Measurements from ENCODE around the gene EGFR. TPM values are rescaled to one million over a fixed set of nuclear protein-coding genes. Genes with fewer than 3 reads are reported as not detected.

The EGFR gene
- total RNA-seq, 1 experiment from 2014 or later = 28.9 TPM

- peaks cover 3% of the 10 kb centered on the region for H3K9me3 ChIP-seq (replicated peaks)
- 0 out of 2 replicates have a peak, but pooled peaks cover 5% of the 10 kb centered on the region for H3K27me3 ChIP-seq (replicated peaks)
- no peak overlapping the region for H3K4me3 ChIP-seq
- no peak overlapping the region for H3K27ac ChIP-seq
- H3K4me1 ChIP-seq (replicated peaks) = no peaks in the 10 kb centered on the region
- no peaks in the 10 kb centered on the region for H3K36me3 ChIP-seq
- DNase-seq (ENCODE audit: low read depth in 1 of 2, low spot score in 2 of 2) = no peak
Observed at GRCh38 chr7:55231736-55232280, 213.0 kb downstream of the EGFR start.

- H3K9me3 ChIP-seq (replicated peaks) = peaks cover 3% of the 10 kb centered on the region
- H3K27me3 ChIP-seq (replicated peaks) = 0 out of 2 replicates have a peak, but pooled peaks cover 5% of the 10 kb centered on the region
- no peaks in the 10 kb centered on the region for H3K4me1 ChIP-seq (replicated peaks)
- H3K36me3 ChIP-seq = no peaks in the 10 kb centered on the region
- no peak overlapping the region for H3K27ac ChIP-seq
- no peak for DNase-seq (ENCODE audit: low read depth in 1 of 2, low spot score in 2 of 2)
- no peak overlapping the region for H3K4me3 ChIP-seq
Observed at GRCh38 chr7:55233001-55233400, 214.2 kb downstream of the EGFR start.

- H3K36me3 ChIP-seq = no peaks in the 10 kb centered on the region
- H3K4me1 ChIP-seq (replicated peaks) = no peaks in the 10 kb centered on the region
- no peak overlapping the region for H3K4me3 ChIP-seq
- H3K27me3 ChIP-seq (replicated peaks) = peaks cover 9% of the 10 kb centered on the region; the same call in 1 of the 2 replicates
- H3K27ac ChIP-seq = no peak overlapping the region
- no peaks in the 10 kb centered on the region; the same call in 1 of the 2 replicates for H3K9me3 ChIP-seq (replicated peaks)
- no peak for DNase-seq (ENCODE audit: low read depth in 1 of 2, low spot score in 2 of 2)
Observed at GRCh38 chr7:55234408-55234807, 215.6 kb downstream of the EGFR start.

GRCh38 chr7:55235115-55235514 lies 216.3 kb downstream of the EGFR start:
- Histone ChIP-seq H3K9me3 (replicated peaks) (no peaks in the 10 kb centered on the region), H3K36me3 (no peaks in the 10 kb centered on the region), H3K27me3 (replicated peaks) (peaks cover 9% of the 10 kb centered on the region; the same call in 1 of the 2 replicates), H3K27ac (no peak overlapping the region), H3K4me1 (replicated peaks) (no peaks in the 10 kb centered on the region), H3K4me3 (no peak overlapping the region)
- DNase-seq (ENCODE audit: low read depth in 1 of 2, low spot score in 2 of 2) = no peak

GRCh38 chr7:55235801-55236200 lies 217.0 kb downstream of the EGFR start:
- no peaks in the 10 kb centered on the region for H3K9me3 ChIP-seq (replicated peaks)
- H3K27me3 ChIP-seq (replicated peaks) = peaks cover 9% of the 10 kb centered on the region; the same call in 1 of the 2 replicates
- H3K27ac ChIP-seq = no peak overlapping the region
- H3K4me1 ChIP-seq (replicated peaks) = no peaks in the 10 kb centered on the region
- no peak for DNase-seq (ENCODE audit: low read depth in 1 of 2, low spot score in 2 of 2)
- no peak overlapping the region for H3K4me3 ChIP-seq
- H3K36me3 ChIP-seq = no peaks in the 10 kb centered on the region

GRCh38 chr7:55236476-55236875 lies 217.7 kb downstream of the EGFR start:
- no peak overlapping the region for H3K27ac ChIP-seq
- no peak for DNase-seq (ENCODE audit: low read depth in 1 of 2, low spot score in 2 of 2)
- no peaks in the 10 kb centered on the region for H3K4me1 ChIP-seq (replicated peaks)
- no peaks in the 10 kb centered on the region for H3K9me3 ChIP-seq (replicated peaks)
- no peak overlapping the region for H3K4me3 ChIP-seq
- peaks cover 9% of the 10 kb centered on the region; the same call in 1 of the 2 replicates for H3K27me3 ChIP-seq (replicated peaks)
- no peaks in the 10 kb centered on the region for H3K36me3 ChIP-seq

- Histone ChIP-seq H3K4me1 (replicated peaks) (no peaks in the 10 kb centered on the region), H3K27me3 (replicated peaks) (peaks cover 9% of the 10 kb centered on the region; the same call in 1 of the 2 replicates), H3K36me3 (no peaks in the 10 kb centered on the region), H3K9me3 (replicated peaks) (no peaks in the 10 kb centered on the region), H3K4me3 (no peak overlapping the region), H3K27ac (no peak overlapping the region)
- no peak for DNase-seq (ENCODE audit: low read depth in 1 of 2, low spot score in 2 of 2)
Observed at GRCh38 chr7:55237156-55237893, 218.5 kb downstream of the EGFR start.

GRCh38 chr7:55239406-55239805 lies 220.6 kb downstream of the EGFR start:
- no peaks in the 10 kb centered on the region for H3K9me3 ChIP-seq (replicated peaks)
- no peak overlapping the region for H3K4me3 ChIP-seq
- no peak for DNase-seq (ENCODE audit: low read depth in 1 of 2, low spot score in 2 of 2)
- no peaks in the 10 kb centered on the region for H3K4me1 ChIP-seq (replicated peaks)
- H3K27me3 ChIP-seq (replicated peaks) = peaks cover 9% of the 10 kb centered on the region; the same call in 1 of the 2 replicates
- no peak overlapping the region for H3K27ac ChIP-seq
- no peaks in the 10 kb centered on the region for H3K36me3 ChIP-seq

- Histone ChIP-seq H3K4me1 (replicated peaks) (0 out of 2 replicates have a peak, but pooled peaks cover 4% of the 10 kb centered on the region), H3K9me3 (replicated peaks) (no peaks in the 10 kb centered on the region), H3K4me3 (no peak overlapping the region), H3K36me3 (no peaks in the 10 kb centered on the region), H3K27ac (no peak overlapping the region), H3K27me3 (replicated peaks) (peaks cover 9% of the 10 kb centered on the region; the same call in 1 of the 2 replicates)
- DNase-seq (ENCODE audit: low read depth in 1 of 2, low spot score in 2 of 2) = no peak
Observed at GRCh38 chr7:55240418-55241142, 221.8 kb downstream of the EGFR start.

- no peak for DNase-seq (ENCODE audit: low read depth in 1 of 2, low spot score in 2 of 2)
- Histone ChIP-seq H3K27ac (no peak overlapping the region), H3K27me3 (replicated peaks) (peaks cover 3% of the 10 kb centered on the region; the same call in 1 of the 2 replicates)
Observed at GRCh38 chr7:55241958-55242357, 223.1 kb downstream of the EGFR start.

GRCh38 chr7:55242613-55243012 lies 223.8 kb downstream of the EGFR start:
- 0 out of 2 replicates have a peak, but pooled peaks cover 4% of the 10 kb centered on the region for H3K4me1 ChIP-seq (replicated peaks)
- no peak overlapping the region for H3K4me3 ChIP-seq
- no peak overlapping the region for H3K27ac ChIP-seq
- no peak for DNase-seq (ENCODE audit: low read depth in 1 of 2, low spot score in 2 of 2)
- no peaks in the 10 kb centered on the region for H3K9me3 ChIP-seq (replicated peaks)
- H3K36me3 ChIP-seq = no peaks in the 10 kb centered on the region
- H3K27me3 ChIP-seq (replicated peaks) = peaks cover 3% of the 10 kb centered on the region; the same call in 1 of the 2 replicates

More at GRCh38 chr7:55241958-55242357, 223.1 kb downstream of the EGFR start:
- Histone ChIP-seq H3K36me3 (no peaks in the 10 kb centered on the region), H3K4me3 (no peak overlapping the region), H3K4me1 (replicated peaks) (0 out of 2 replicates have a peak, but pooled peaks cover 4% of the 10 kb centered on the region), H3K9me3 (replicated peaks) (no peaks in the 10 kb centered on the region)

GRCh38 chr7:55244006-55244745 lies 225.4 kb downstream of the EGFR start:
- no peak for DNase-seq (ENCODE audit: low read depth in 1 of 2, low spot score in 2 of 2)
- no peaks in the 10 kb centered on the region for H3K36me3 ChIP-seq
- no peaks in the 10 kb centered on the region for H3K9me3 ChIP-seq (replicated peaks)
- no peak overlapping the region for H3K4me3 ChIP-seq
- H3K4me1 ChIP-seq (replicated peaks) = 0 out of 2 replicates have a peak, but pooled peaks cover 4% of the 10 kb centered on the region
- no peaks in the 10 kb centered on the region for H3K27me3 ChIP-seq (replicated peaks)
- no peak overlapping the region for H3K27ac ChIP-seq

- Histone ChIP-seq H3K27ac (no peak overlapping the region), H3K9me3 (replicated peaks) (no peaks in the 10 kb centered on the region), H3K4me1 (replicated peaks) (0 out of 2 replicates have a peak, but pooled peaks cover 4% of the 10 kb centered on the region), H3K36me3 (no peaks in the 10 kb centered on the region), H3K27me3 (replicated peaks) (no peaks in the 10 kb centered on the region), H3K4me3 (no peak overlapping the region)
- no peak for DNase-seq (ENCODE audit: low read depth in 1 of 2, low spot score in 2 of 2)
Observed at GRCh38 chr7:55245271-55245723, 226.5 kb downstream of the EGFR start.
